HL-60 (cell line): ENCODE data around the gene SFT2D3.

ENCODE experiments used
- POLR2AphosphoS5 ChIP-seq: IDR thresholded peaks from 2 replicates; pipeline ENCODE4 v1.6.1; 2012; ENCODE audit warnings: low read depth
- TF ChIP-seq, protein P1 (sequence below): IDR thresholded peaks from one replicate; pipeline ENCODE4 v1.5.1; 2011; ENCODE audit warnings: low read length, control low read depth, inconsistent platforms; ENCODE audit not compliant: insufficient read depth

DNA sequence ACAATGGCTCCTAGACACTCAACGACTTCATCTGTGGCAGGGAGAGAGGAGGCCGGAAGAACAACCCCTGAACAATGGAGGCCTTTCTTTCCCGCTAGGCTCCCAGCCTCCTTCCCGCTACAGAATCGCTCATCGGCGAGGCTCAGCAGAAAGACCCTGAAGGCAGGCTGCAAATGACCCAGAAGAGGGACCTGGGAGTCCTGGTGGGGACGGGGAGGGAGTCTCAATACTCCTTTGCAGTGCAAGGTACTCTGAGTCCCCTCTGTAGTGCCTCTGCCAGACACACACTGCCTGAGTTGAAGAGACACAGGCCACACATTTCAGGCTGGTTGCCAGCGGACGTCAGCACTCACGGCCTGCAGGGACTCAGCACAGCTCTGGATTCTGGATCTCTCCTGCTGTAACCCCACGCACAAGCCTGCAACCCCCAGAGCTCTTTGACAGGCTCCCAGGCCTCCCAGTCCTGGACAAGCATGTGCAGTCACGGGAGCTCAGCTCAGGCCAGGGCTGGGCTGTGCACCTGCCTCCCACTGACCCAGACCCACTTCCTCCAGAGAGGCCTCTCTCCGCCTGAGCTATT is 49.2 kb upstream of the SFT2D3 start:
- TF ChIP-seq, protein P1, sequence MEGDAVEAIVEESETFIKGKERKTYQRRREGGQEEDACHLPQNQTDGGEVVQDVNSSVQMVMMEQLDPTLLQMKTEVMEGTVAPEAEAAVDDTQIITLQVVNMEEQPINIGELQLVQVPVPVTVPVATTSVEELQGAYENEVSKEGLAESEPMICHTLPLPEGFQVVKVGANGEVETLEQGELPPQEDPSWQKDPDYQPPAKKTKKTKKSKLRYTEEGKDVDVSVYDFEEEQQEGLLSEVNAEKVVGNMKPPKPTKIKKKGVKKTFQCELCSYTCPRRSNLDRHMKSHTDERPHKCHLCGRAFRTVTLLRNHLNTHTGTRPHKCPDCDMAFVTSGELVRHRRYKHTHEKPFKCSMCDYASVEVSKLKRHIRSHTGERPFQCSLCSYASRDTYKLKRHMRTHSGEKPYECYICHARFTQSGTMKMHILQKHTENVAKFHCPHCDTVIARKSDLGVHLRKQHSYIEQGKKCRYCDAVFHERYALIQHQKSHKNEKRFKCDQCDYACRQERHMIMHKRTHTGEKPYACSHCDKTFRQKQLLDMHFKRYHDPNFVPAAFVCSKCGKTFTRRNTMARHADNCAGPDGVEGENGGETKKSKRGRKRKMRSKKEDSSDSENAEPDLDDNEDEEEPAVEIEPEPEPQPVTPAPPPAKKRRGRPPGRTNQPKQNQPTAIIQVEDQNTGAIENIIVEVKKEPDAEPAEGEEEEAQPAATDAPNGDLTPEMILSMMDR = no peak
- no peak for TF ChIP-seq POLR2AphosphoS5
